ENCODE measurements around the gene PDCD1LG2.

PDCD1LG2 gene

DNA sequence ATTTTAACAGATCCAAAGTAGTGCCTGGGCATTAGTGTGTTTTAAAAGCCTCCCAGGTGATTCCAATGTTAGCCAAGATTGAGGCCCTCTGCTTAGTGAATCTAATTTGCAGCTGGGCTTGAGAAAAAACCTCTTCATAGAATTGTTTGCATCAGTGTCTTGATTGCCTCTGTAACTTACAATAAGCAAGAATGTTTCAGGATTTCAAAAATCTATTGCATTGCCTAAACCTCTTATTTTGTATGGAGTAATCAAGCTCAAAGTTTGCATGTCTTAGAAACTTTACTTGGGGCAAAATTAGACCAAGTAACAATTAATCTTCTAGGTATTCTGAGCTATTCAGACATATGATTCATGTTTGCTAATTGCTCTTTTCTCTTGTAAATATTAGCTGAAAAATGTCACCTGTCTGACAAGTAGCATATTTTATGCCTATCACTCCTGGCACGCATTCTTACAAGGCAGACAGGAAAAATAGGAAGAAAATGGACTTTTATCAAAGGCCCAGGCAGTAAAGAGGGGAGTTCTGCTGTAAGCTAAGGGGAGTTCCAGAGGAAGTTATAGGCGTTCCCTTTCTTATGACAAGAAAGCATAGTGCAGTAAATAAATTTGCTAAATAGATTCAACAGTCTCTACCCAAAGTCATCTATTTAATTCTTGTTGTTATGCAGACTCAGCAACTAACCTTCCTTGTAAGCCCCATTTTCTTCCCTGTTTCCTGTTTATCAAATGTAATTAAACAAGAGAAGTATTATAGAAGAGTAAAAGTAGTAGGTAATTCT lies 21.0 kb downstream of the PDCD1LG2 start:
- no peak overlapping the region for H3K4me3 ChIP-seq (ENCODE audit: low read depth, low read length)
- TF ChIP-seq, protein P1, sequence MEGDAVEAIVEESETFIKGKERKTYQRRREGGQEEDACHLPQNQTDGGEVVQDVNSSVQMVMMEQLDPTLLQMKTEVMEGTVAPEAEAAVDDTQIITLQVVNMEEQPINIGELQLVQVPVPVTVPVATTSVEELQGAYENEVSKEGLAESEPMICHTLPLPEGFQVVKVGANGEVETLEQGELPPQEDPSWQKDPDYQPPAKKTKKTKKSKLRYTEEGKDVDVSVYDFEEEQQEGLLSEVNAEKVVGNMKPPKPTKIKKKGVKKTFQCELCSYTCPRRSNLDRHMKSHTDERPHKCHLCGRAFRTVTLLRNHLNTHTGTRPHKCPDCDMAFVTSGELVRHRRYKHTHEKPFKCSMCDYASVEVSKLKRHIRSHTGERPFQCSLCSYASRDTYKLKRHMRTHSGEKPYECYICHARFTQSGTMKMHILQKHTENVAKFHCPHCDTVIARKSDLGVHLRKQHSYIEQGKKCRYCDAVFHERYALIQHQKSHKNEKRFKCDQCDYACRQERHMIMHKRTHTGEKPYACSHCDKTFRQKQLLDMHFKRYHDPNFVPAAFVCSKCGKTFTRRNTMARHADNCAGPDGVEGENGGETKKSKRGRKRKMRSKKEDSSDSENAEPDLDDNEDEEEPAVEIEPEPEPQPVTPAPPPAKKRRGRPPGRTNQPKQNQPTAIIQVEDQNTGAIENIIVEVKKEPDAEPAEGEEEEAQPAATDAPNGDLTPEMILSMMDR (IDR thresholded peaks at IDR 0.05; ENCODE audit: control insufficient read depth, extremely low read depth, insufficient read depth), result no peak
- DNase-seq (ENCODE audit: low read depth), result no peak

GRCh38 chr9:5532306-5532705 lies 22.0 kb downstream of the PDCD1LG2 start:
- no peak overlapping the region for H3K4me3 ChIP-seq (ENCODE audit: low read depth, low read length)
- DNase-seq (ENCODE audit: low read depth), result no peak
- TF ChIP-seq, protein P1 (IDR thresholded peaks at IDR 0.05; ENCODE audit: control insufficient read depth, extremely low read depth, insufficient read depth), result no peak

DNA sequence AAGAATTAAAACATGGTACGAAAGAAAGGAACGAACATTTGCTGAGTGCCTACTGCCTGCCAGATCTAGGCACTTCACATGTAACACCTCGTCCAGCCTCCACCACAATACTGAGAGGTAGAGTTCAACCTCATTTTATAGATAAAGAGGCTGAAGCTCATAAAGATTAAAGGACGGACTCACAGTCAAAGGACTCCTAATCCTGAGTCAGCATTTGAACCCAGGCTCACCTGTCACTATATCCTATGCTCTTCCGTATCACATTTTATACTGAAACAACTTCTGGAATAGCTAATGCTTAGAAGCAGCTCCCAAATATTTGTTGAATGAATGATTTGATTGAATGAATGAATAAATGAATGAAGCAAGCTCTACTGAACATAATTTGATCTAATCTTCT lies 22.5 kb downstream of the PDCD1LG2 start:
- no peak overlapping the region for H3K4me3 ChIP-seq (ENCODE audit: low read depth, low read length)
- no peak for DNase-seq (ENCODE audit: low read depth)
- TF ChIP-seq, protein P1 (IDR thresholded peaks at IDR 0.05; ENCODE audit: control insufficient read depth, extremely low read depth, insufficient read depth), result no peak

DNA sequence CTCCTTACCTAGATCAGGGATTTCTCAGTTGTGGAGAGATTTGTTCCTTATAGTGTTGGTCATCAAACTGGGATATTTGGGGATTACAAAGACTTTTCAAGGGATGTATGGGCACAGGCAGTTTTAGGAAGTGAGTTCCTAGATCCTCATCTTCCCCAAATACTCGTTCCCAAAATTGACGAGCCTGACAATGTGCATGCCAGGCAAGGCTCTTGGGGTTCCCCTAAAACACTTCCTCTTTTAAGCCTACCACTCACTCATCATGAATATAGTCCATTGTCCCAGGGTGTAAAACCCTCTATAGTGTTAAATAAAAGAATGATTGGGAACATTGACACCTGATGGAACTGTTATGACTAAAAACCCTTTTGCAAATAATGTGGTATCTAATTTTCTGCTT lies 26.4 kb downstream of the PDCD1LG2 start:
- H3K4me3 ChIP-seq (ENCODE audit: low read depth, low read length), result no peak overlapping the region
- TF ChIP-seq, protein P1 (IDR thresholded peaks at IDR 0.05; ENCODE audit: control insufficient read depth, extremely low read depth, insufficient read depth), result no peak
- DNase-seq (ENCODE audit: low read depth), result no peak

DNA sequence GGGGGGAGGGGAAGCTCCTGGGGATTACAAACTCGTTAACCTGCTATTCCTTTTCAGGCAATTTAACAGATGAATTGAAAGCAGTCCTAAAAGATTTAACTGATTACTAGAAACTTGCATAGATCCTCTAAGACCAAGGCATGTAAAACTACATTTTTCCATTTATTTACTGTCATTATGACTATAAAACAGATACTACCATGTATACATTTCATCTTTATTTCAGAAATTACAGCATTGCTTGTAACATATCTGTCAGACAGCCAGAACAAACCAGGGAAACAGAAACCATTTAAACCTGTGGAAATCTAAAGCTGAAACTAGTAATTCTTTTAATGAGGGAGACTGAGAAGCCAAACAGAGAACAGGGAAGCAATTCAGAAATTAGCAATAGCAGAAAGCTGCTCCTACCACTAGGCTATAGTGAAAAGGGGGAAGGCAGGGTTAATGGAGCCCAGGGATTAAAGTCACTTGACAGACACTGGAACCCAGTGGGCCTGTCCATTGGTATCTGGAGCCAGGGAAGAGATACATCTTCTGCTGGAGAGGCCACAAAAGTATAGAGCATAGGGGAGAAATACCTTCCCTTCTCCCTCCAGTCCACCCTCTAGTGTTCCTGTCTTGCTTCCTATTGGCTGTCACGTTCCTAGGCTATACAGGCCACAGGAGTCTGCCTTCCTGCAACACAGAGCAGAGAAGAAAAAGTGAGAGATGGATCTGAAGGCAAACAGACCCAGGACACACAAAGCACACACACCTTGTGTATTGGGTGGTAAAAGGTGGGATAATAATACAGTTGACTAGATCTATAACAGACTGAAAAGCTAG lies 33.8 kb downstream of the PDCD1LG2 start:
- TF ChIP-seq, protein P1 (IDR thresholded peaks at IDR 0.05; ENCODE audit: control insufficient read depth, extremely low read depth, insufficient read depth), result no peak
- no peak overlapping the region for H3K4me3 ChIP-seq (ENCODE audit: low read depth, low read length)
- DNase-seq (ENCODE audit: low read depth), result no peak

- TF ChIP-seq, protein P1 (IDR thresholded peaks at IDR 0.05; ENCODE audit: control insufficient read depth, extremely low read depth, insufficient read depth), result no peak
- no peak overlapping the region for H3K4me3 ChIP-seq (ENCODE audit: low read depth, low read length)
- no peak for DNase-seq (ENCODE audit: low read depth)
Measured at GRCh38 chr9:5549658-5550650, 39.6 kb downstream of the PDCD1LG2 start.

All from LNCaP clone FGC (cell line).